WERI-Rb-1 (cell line): Measurements from ENCODE around the gene PTPRD.

ENCODE experiments used
- DNase-seq: peaks from one replicate; pipeline ENCODE4 v3.0.0-alpha.2; 2020
- H3K27ac ChIP-seq: fragments of 250-450 bp; sonication (Bioruptor Pico); 2 replicates; pipeline ENCODE4 v1.5.1; 2020; ENCODE audit warnings: mild to moderate bottlenecking, moderate library complexity
- H3K27me3 ChIP-seq: fragments of 250-450 bp; sonication (Bioruptor Pico); 2 replicates; pipeline ENCODE4 v1.5.1; 2021; ENCODE audit warnings: mild to moderate bottlenecking, low read depth, moderate library complexity; ENCODE audit not compliant: insufficient read depth, severe bottlenecking
- H3K36me3 ChIP-seq: fragments of 250-450 bp; sonication (Bioruptor Pico); 2 replicates; pipeline ENCODE4 v1.5.1; 2020; ENCODE audit warnings: mild to moderate bottlenecking, moderate library complexity
- H3K4me3 ChIP-seq: 2 replicates; pipeline ENCODE4 v1.5.1; 2011; ENCODE audit warnings: low read depth, mild to moderate bottlenecking, control low read depth, low read length
- H3K9me3 ChIP-seq: fragments of 250-450 bp; sonication (Bioruptor Pico); 2 replicates; pipeline ENCODE4 v1.5.1; 2021; ENCODE audit warnings: mild to moderate bottlenecking, moderate library complexity; ENCODE audit not compliant: severe bottlenecking
- TF ChIP-seq, protein P1 (sequence below): IDR thresholded peaks from 2 replicates; pipeline ENCODE4 v1.5.1; 2011; ENCODE audit warnings: low read depth, mild to moderate bottlenecking, control low read depth, inconsistent platforms, low read length

The PTPRD gene

GRCh38 chr9:9625248-9625647, 987.6 kb downstream of the PTPRD start:
- Histone ChIP-seq H3K27ac (no peak overlapping the region), H3K27me3 (no peaks in the 10 kb centered on the region), H3K36me3 (no peaks in the 10 kb centered on the region), H3K4me3 (no peak overlapping the region), H3K9me3 (no peaks in the 10 kb centered on the region)
- TF ChIP-seq, protein P1, sequence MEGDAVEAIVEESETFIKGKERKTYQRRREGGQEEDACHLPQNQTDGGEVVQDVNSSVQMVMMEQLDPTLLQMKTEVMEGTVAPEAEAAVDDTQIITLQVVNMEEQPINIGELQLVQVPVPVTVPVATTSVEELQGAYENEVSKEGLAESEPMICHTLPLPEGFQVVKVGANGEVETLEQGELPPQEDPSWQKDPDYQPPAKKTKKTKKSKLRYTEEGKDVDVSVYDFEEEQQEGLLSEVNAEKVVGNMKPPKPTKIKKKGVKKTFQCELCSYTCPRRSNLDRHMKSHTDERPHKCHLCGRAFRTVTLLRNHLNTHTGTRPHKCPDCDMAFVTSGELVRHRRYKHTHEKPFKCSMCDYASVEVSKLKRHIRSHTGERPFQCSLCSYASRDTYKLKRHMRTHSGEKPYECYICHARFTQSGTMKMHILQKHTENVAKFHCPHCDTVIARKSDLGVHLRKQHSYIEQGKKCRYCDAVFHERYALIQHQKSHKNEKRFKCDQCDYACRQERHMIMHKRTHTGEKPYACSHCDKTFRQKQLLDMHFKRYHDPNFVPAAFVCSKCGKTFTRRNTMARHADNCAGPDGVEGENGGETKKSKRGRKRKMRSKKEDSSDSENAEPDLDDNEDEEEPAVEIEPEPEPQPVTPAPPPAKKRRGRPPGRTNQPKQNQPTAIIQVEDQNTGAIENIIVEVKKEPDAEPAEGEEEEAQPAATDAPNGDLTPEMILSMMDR: no peak
- DNase-seq: no peak

GRCh38 chr9:9623506-9623905, 989.3 kb downstream of the PTPRD start:
- Histone ChIP-seq H3K27me3 (no peaks in the 10 kb centered on the region), H3K27ac (no peak overlapping the region), H3K4me3 (no peak overlapping the region), H3K9me3 (no peaks in the 10 kb centered on the region), H3K36me3 (no peaks in the 10 kb centered on the region)
- TF ChIP-seq, protein P1: no peak
- no peak for DNase-seq

DNA sequence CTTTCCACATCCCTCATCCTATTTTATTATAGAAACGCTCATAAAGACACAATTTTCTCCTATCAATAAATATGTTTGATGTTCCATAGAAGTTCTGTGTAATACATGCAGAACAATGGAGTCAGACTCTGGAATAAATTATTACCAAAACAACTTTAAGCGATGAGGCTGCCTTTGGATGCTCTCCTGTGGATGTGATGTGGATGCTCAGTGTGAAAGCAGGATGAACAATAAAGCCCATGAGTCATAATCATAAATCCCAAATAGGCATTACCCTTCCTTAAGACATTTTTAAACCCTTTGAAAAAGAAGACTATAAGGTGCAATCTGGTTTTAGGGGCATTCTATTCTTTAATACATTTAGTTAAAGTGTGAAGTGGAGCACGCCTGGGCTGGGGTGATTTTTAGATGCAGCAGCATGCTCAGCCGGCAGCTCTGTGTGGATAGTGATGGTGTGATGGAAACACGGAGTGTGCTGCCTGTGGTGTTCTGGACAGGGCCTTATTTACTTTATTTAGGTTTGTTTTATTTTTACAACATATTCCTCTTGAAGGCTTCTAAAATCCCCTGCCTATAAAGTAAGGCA, 991.4 kb downstream of the PTPRD start:
- Histone ChIP-seq H3K27me3 (no peaks in the 10 kb centered on the region), H3K36me3 (no peaks in the 10 kb centered on the region), H3K4me3 (no peak overlapping the region), H3K9me3 (no peaks in the 10 kb centered on the region), H3K27ac (no peak overlapping the region)
- TF ChIP-seq, protein P1: no peak
- DNase-seq: no peak

GRCh38 chr9:9620736-9621135, 992.1 kb downstream of the PTPRD start:
- H3K36me3 ChIP-seq: no peaks in the 10 kb centered on the region
- TF ChIP-seq, protein P1: no peak
- no peak overlapping the region for H3K27ac ChIP-seq
- no peak for DNase-seq
- H3K9me3 ChIP-seq: no peaks in the 10 kb centered on the region
- H3K4me3 ChIP-seq: no peak overlapping the region
- H3K27me3 ChIP-seq: no peaks in the 10 kb centered on the region

GRCh38 chr9:9615086-9615485, 997.7 kb downstream of the PTPRD start:
- no peak for DNase-seq
- TF ChIP-seq, protein P1: no peak
- no peak overlapping the region for H3K4me3 ChIP-seq
- no peaks in the 10 kb centered on the region for H3K9me3 ChIP-seq
- H3K27ac ChIP-seq: no peak overlapping the region
- no peaks in the 10 kb centered on the region for H3K36me3 ChIP-seq
- H3K27me3 ChIP-seq: no peaks in the 10 kb centered on the region

DNA sequence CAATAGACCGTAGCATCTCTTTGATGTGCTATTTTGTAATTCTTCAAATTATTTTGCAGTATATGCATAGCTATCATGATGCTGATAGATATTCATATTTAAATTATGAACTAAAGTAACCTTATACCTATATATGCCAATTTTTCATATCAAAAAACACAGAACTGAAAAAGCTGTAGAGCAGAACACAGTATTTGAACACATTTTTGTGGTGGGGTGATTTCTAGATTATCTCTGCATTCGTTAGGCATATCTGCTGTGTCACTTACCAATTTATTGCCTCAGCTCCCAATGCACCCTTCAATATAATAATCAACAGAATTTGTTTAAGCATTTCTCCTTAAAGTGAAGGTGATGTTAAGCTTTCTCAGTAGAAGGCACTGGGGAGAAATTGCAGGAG, 998.2 kb downstream of the PTPRD start:
- H3K27ac ChIP-seq: no peak overlapping the region
- no peak for DNase-seq
- no peaks in the 10 kb centered on the region for H3K27me3 ChIP-seq
- TF ChIP-seq, protein P1: no peak
- H3K4me3 ChIP-seq: no peak overlapping the region
- H3K36me3 ChIP-seq: no peaks in the 10 kb centered on the region
- H3K9me3 ChIP-seq: no peaks in the 10 kb centered on the region
